SK-N-SH treated with all-trans-retinoic acid at 6 μM for 48 hours (cell line): ENCODE results near the gene DNAJC27.

ENCODE experiments used
- ATAC-seq: fragments of 200-7000 bp; cut with Tn5 transposase; 3 replicates; pipeline ENCODE4 v1.9.1; 2020; ENCODE audit warnings: mild to moderate bottlenecking, moderate library complexity
- ARNTL ChIP-seq: fragments of 450-650 bp; formaldehyde crosslinking; IDR thresholded peaks from 2 replicates; pipeline ENCODE4 v1.5.0; 2020; ENCODE audit warnings: low read depth, mild to moderate bottlenecking, moderate library complexity, borderline replicate concordance
- CREB5 ChIP-seq: fragments of 250-450 bp; sonication (Bioruptor Pico); IDR thresholded peaks from 2 replicates; pipeline ENCODE4 v1.5.1; 2020; ENCODE audit warnings: low read depth, mild to moderate bottlenecking, moderate library complexity
- CSDC2 ChIP-seq: fragments of 250-450 bp; sonication (Bioruptor Pico); IDR thresholded peaks from 2 replicates; pipeline ENCODE4 v1.5.0; 2020; ENCODE audit warnings: mild to moderate bottlenecking, moderate library complexity
- CSRNP3 ChIP-seq: fragments of 250-450 bp; sonication (Bioruptor Pico); IDR thresholded peaks from 2 replicates; pipeline ENCODE4 v1.5.1; 2021; ENCODE audit warnings: mild to moderate bottlenecking, moderate library complexity
- ESRRG ChIP-seq: fragments of 250-450 bp; sonication (Bioruptor Pico); IDR thresholded peaks from 2 replicates; pipeline ENCODE4 v1.6.1; 2021; ENCODE audit warnings: mild to moderate bottlenecking
- GLIS3 ChIP-seq: fragments of 250-450 bp; sonication (Bioruptor Pico); IDR thresholded peaks from 2 replicates; pipeline ENCODE4 v1.5.0; 2020; ENCODE audit warnings: mild to moderate bottlenecking, moderate library complexity
- ISL1 ChIP-seq: fragments of 250-450 bp; sonication (Bioruptor Pico); IDR thresholded peaks from 2 replicates; pipeline ENCODE4 v2.1.2; 2022; ENCODE audit warnings: mild to moderate bottlenecking, moderate library complexity
- OSR1 ChIP-seq: fragments of 250-450 bp; sonication (Bioruptor Pico); IDR thresholded peaks from 2 replicates; pipeline ENCODE4 v1.8.0; 2022; ENCODE audit warnings: moderate library complexity, mild to moderate bottlenecking, inconsistent platforms
- PATZ1 ChIP-seq: fragments of 250-450 bp; sonication (Bioruptor Pico); IDR thresholded peaks from 2 replicates; pipeline ENCODE4 v1.8.0; 2020; ENCODE audit warnings: mild to moderate bottlenecking, moderate library complexity, borderline replicate concordance
- POU6F1 ChIP-seq: fragments of 250-450 bp; sonication (Bioruptor Pico); IDR thresholded peaks from 2 replicates; pipeline ENCODE4 v1.8.0; 2021; ENCODE audit warnings: low read depth, mild to moderate bottlenecking, moderate library complexity, borderline replicate concordance
- RARB ChIP-seq: fragments of 250-450 bp; sonication (Bioruptor Pico); IDR thresholded peaks from 2 replicates; pipeline ENCODE4 v1.8.0; 2021; ENCODE audit warnings: mild to moderate bottlenecking, moderate library complexity
- SNAI2 ChIP-seq: fragments of 250-450 bp; sonication (Bioruptor Pico); IDR thresholded peaks from 2 replicates; pipeline ENCODE4 v1.5.0; 2020; ENCODE audit warnings: mild to moderate bottlenecking, moderate library complexity
- TCF4 ChIP-seq: fragments of 250-450 bp; sonication (Bioruptor Pico); IDR thresholded peaks from 2 replicates; pipeline ENCODE4 v1.8.0; 2021; ENCODE audit warnings: mild to moderate bottlenecking, moderate library complexity, borderline replicate concordance
- TOX ChIP-seq: fragments of 250-450 bp; sonication (Bioruptor Pico); IDR thresholded peaks from 2 replicates; pipeline ENCODE4 v1.8.0; 2021; ENCODE audit warnings: mild to moderate bottlenecking, moderate library complexity, borderline replicate concordance
- TSHZ2 ChIP-seq: fragments of 250-450 bp; sonication (Bioruptor Pico); IDR thresholded peaks from 2 replicates; pipeline ENCODE4 v1.5.0; 2020; ENCODE audit warnings: mild to moderate bottlenecking, moderate library complexity
- ZC3H10 ChIP-seq: fragments of 250-450 bp; sonication (Bioruptor Pico); IDR thresholded peaks from 2 replicates; pipeline ENCODE4 v1.5.1; 2021; ENCODE audit warnings: mild to moderate bottlenecking, moderate library complexity
- ZFP3 ChIP-seq: fragments of 250-450 bp; sonication (Bioruptor Pico); IDR thresholded peaks from 2 replicates; pipeline ENCODE4 v1.5.0; 2020; ENCODE audit warnings: mild to moderate bottlenecking, moderate library complexity
- ZFP30 ChIP-seq: fragments of 450-650 bp; formaldehyde crosslinking; IDR thresholded peaks from 2 replicates; pipeline ENCODE4 v1.5.0; 2022; ENCODE audit warnings: mild to moderate bottlenecking, moderate library complexity
- ZNF565 ChIP-seq: fragments of 450-650 bp; formaldehyde crosslinking; conservative IDR thresholded peaks from 2 replicates; pipeline ENCODE4 v1.5.0; 2020; ENCODE audit warnings: low read depth, mild to moderate bottlenecking, moderate library complexity
- ZNF70 ChIP-seq: fragments of 450-650 bp; formaldehyde crosslinking; IDR thresholded peaks from 2 replicates; pipeline ENCODE4 v1.5.0; 2020; ENCODE audit warnings: mild to moderate bottlenecking, moderate library complexity
- ZNF8 ChIP-seq: fragments of 450-650 bp; formaldehyde crosslinking; IDR thresholded peaks from 2 replicates; pipeline ENCODE4 v1.5.0; 2020; ENCODE audit warnings: mild to moderate bottlenecking, moderate library complexity

DNAJC27 gene

GRCh38 chr2:24918326-24919036 lies 53.3 kb downstream of the DNAJC27 start:
- no peak for ATAC-seq
- no peak for TF ChIP-seq ZNF8 (CRISPR knock-in tag)
- no peak for TF ChIP-seq ZFP30 (CRISPR knock-in tag)
- no peak for TF ChIP-seq PATZ1 (CRISPR knock-in tag)
- no peak for TF ChIP-seq ZNF565
- TF ChIP-seq ESRRG (CRISPR knock-in tag): no peak
- TF ChIP-seq CSRNP3 (CRISPR knock-in tag): no peak
- no peak for TF ChIP-seq ISL1 (CRISPR knock-in tag)
- TF ChIP-seq GLIS3 (CRISPR knock-in tag): no peak
- no peak for TF ChIP-seq OSR1
- TF ChIP-seq RARB (CRISPR knock-in tag): no peak
- no peak for TF ChIP-seq POU6F1 (CRISPR knock-in tag)
- TF ChIP-seq TSHZ2: no peak
- TF ChIP-seq SNAI2 (CRISPR knock-in tag): no peak
- no peak for TF ChIP-seq ZFP3 (CRISPR knock-in tag)
- TF ChIP-seq, all 23 proteins: peak for 0

- TF ChIP-seq CSDC2 (CRISPR knock-in tag): no peak
- no peak for ATAC-seq
Measured at GRCh38 chr2:24917731-24918325, 53.9 kb downstream of the DNAJC27 start.

- ATAC-seq: no peak
- TF ChIP-seq ZC3H10 (CRISPR knock-in tag) (no peak), TCF4 (CRISPR knock-in tag) (no peak), TOX (CRISPR knock-in tag) (no peak), ESRRG (CRISPR knock-in tag) (no peak), OSR1 (no peak), ZNF70 (CRISPR knock-in tag) (no peak), ARNTL (CRISPR knock-in tag) (no peak), CSDC2 (CRISPR knock-in tag) (no peak), GLIS3 (CRISPR knock-in tag) (no peak), SNAI2 (CRISPR knock-in tag) (no peak), POU6F1 (CRISPR knock-in tag) (no peak), ISL1 (CRISPR knock-in tag) (no peak), CREB5 (CRISPR knock-in tag) (no peak), CSRNP3 (CRISPR knock-in tag) (no peak), PATZ1 (CRISPR knock-in tag) (no peak)
Measured at GRCh38 chr2:24917086-24917485, 54.7 kb downstream of the DNAJC27 start.
